OCI-LY7 (cell line): Measurements from ENCODE around the gene TTC28. TPM values are rescaled to one million over a fixed set of nuclear protein-coding genes. Genes with fewer than 3 reads are reported as not detected.

Source experiments
- BruUV-seq: library from RNA; stranded (reverse); fragments of 400-500 nt; replicated peaks from 2 replicates; lab custom pipeline; 2021; lab: Mats Ljungman, UMichigan
- CTCF ChIA-PET: fragments of 300-600 bp; sonication (Branson Sonifier 250); formaldehyde crosslinking; loops from one replicate; lab custom pipeline; 2022; ENCODE audit warnings: antibody characterized with exemption; ENCODE audit not compliant: unreplicated experiment; lab: Charles Lee
- POLR2A ChIA-PET: fragments of 300-600 bp; sonication (Branson Sonifier 250); formaldehyde crosslinking; loops from one replicate; lab custom pipeline; 2022; ENCODE audit warnings: antibody characterized with exemption; lab: Charles Lee
- DNase-seq: peaks from one replicate; pipeline ENCODE4 v3.0.0-alpha.2; 2015; ENCODE audit warnings: low spot score
- H2AFZ ChIP-seq: fragments of 200-600 bp; sonication (generic), shearing (Covaris generic); 2 replicates; pipeline ENCODE4 v1.6.1; 2014; ENCODE audit warnings: mild to moderate bottlenecking, antibody characterized with exemption, low read length, moderate library complexity
- H3K27ac ChIP-seq: fragments of 200-600 bp; sonication (generic); 2 replicates; pipeline ENCODE4 v1.5.1; 2014; ENCODE audit warnings: mixed run types, low read depth, mild to moderate bottlenecking, moderate library complexity, low read length, inconsistent platforms; ENCODE audit not compliant: poor library complexity, severe bottlenecking
- H3K36me3 ChIP-seq: fragments of 200-600 bp; sonication (generic); 2 replicates; pipeline ENCODE4 v1.6.1; 2014; ENCODE audit warnings: mild to moderate bottlenecking, antibody characterized with exemption, low read length, moderate library complexity, mixed read lengths; ENCODE audit not compliant: insufficient read depth
- H3K4me1 ChIP-seq: fragments of 200-600 bp; sonication (generic); 2 replicates; pipeline ENCODE4 v1.5.1; 2014; ENCODE audit warnings: mild to moderate bottlenecking, low read length; ENCODE audit not compliant: insufficient read depth, poor library complexity, severe bottlenecking
- H3K4me2 ChIP-seq: fragments of 200-600 bp; sonication (generic); 2 replicates; pipeline ENCODE4 v1.6.1; 2014; ENCODE audit warnings: mild to moderate bottlenecking, low read length
- H3K4me3 ChIP-seq: fragments of 200-600 bp; sonication (generic); 2 replicates; pipeline ENCODE4 v1.5.1; 2014; ENCODE audit warnings: mild to moderate bottlenecking, low read depth, low read length; ENCODE audit not compliant: poor library complexity, severe bottlenecking
- H3K79me2 ChIP-seq: fragments of 200-600 bp; sonication (generic); 2 replicates; pipeline ENCODE4 v1.6.1; 2016; ENCODE audit warnings: low read depth, mild to moderate bottlenecking, low read length, moderate library complexity, mixed read lengths; ENCODE audit not compliant: insufficient read depth
- H3K9me2 ChIP-seq: fragments of 200-600 bp; sonication (generic); 2 replicates; pipeline ENCODE4 v1.6.1; 2016; ENCODE audit warnings: mild to moderate bottlenecking, low read length, mixed read lengths; ENCODE audit not compliant: insufficient read depth
- H3K9me3 ChIP-seq: fragments of 200-600 bp; sonication (generic); 2 replicates; pipeline ENCODE4 v1.6.1; 2014; ENCODE audit warnings: mild to moderate bottlenecking, mixed run types, low read length, mixed read lengths
- H4K20me1 ChIP-seq: fragments of 200-600 bp; sonication (generic); 2 replicates; pipeline ENCODE4 v1.6.1; 2014; ENCODE audit warnings: mild to moderate bottlenecking, antibody characterized with exemption, low read length, moderate library complexity, mixed read lengths; ENCODE audit not compliant: insufficient read depth
- CTCF ChIP-seq: fragments of 200-600 bp; sonication (generic); conservative IDR thresholded peaks from 2 replicates; pipeline ENCODE4 v1.5.1; 2014; ENCODE audit warnings: mild to moderate bottlenecking, antibody characterized with exemption, low read length, moderate library complexity, mixed read lengths
- EZH2phosphoT487 ChIP-seq: fragments of 200-600 bp; sonication (generic); IDR thresholded peaks from 2 replicates; pipeline ENCODE4 v1.6.1; 2018; ENCODE audit warnings: low read depth, borderline replicate concordance, mild to moderate bottlenecking, mixed run types, antibody characterized with exemption, low read length, moderate library complexity, mixed read lengths
- intact Hi-C: fragments of 100-400 bp; cut with micrococcal nuclease; formaldehyde crosslinking; loops from one replicate; pipeline ENCODE4 v1.10.0; 2022; ENCODE audit not compliant: unreplicated experiment
- total RNA-seq, 2 experiments: library from RNA; depleted of rRNA in 1 of 2; stranded (reverse); fragments of >200 nt in 1 of 2; shearing (Covaris generic) in 1 of 2; gene quantifications; 2 replicates each; pipeline ENCODE4 v1.2.3, GENCODE V29; 2014 to 2022

Gene TTC28
- total RNA-seq, 2 experiments from 2014 or later, result under 0.01 to 0.55 TPM

GRCh38 chr22:28314959-28315358, 364.7 kb downstream of the TTC28 start:
- TF ChIP-seq CTCF (no peak), EZH2phosphoT487 (no peak)

GRCh38 chr22:28310299-28310698, 369.3 kb downstream of the TTC28 start:
- ChIA-PET POLR2A (no interaction called here), CTCF (no interaction called here)
- H2AFZ ChIP-seq, result no peak overlapping the region
- H3K9me2 ChIP-seq, result no peaks in the 10 kb centered on the region
- no peaks in the 10 kb centered on the region for H3K79me2 ChIP-seq
- intact Hi-C loops, result no loop called here
- H3K27ac ChIP-seq, result no peak overlapping the region
- no peak overlapping the region for H3K4me2 ChIP-seq
- no peak overlapping the region for H3K4me3 ChIP-seq
- H3K4me1 ChIP-seq, result no peaks in the 10 kb centered on the region
- BruUV-seq, result no TSS peak
- H4K20me1 ChIP-seq, result no peaks in the 10 kb centered on the region
- no peaks in the 10 kb centered on the region for H3K9me3 ChIP-seq
- TF ChIP-seq EZH2phosphoT487 (no peak), CTCF (no peak)
- DNase-seq, result no peak
- no peaks in the 10 kb centered on the region for H3K36me3 ChIP-seq

More at GRCh38 chr22:28314959-28315358, 364.7 kb downstream of the TTC28 start:
- H3K27ac ChIP-seq, result no peak overlapping the region
- no peak overlapping the region for H2AFZ ChIP-seq
- no peaks in the 10 kb centered on the region for H3K4me1 ChIP-seq
- POLR2A ChIA-PET, result no interaction called here
- no peak overlapping the region for H3K4me3 ChIP-seq
- no peaks in the 10 kb centered on the region for H3K36me3 ChIP-seq
- H4K20me1 ChIP-seq, result no peaks in the 10 kb centered on the region
- H3K4me2 ChIP-seq, result no peak overlapping the region
- intact Hi-C loops, result no loop called here
- H3K9me2 ChIP-seq, result no peaks in the 10 kb centered on the region
- H3K79me2 ChIP-seq, result no peaks in the 10 kb centered on the region
- DNase-seq, result no peak
- CTCF ChIA-PET, result no interaction called here
- H3K9me3 ChIP-seq, result no peaks in the 10 kb centered on the region
- no TSS peak for BruUV-seq

- no peak overlapping the region for H3K4me3 ChIP-seq
- no peaks in the 10 kb centered on the region for H3K9me2 ChIP-seq
- no peak for DNase-seq
- no peaks in the 10 kb centered on the region for H3K36me3 ChIP-seq
- H3K9me3 ChIP-seq, result no peaks in the 10 kb centered on the region
- intact Hi-C loops, result no loop called here
- CTCF ChIA-PET, result no interaction called here
- no peak overlapping the region for H3K4me2 ChIP-seq
- no peaks in the 10 kb centered on the region for H3K4me1 ChIP-seq
- TF ChIP-seq CTCF (no peak), EZH2phosphoT487 (no peak)
- H2AFZ ChIP-seq, result no peak overlapping the region
- no peaks in the 10 kb centered on the region for H3K79me2 ChIP-seq
- H4K20me1 ChIP-seq, result no peaks in the 10 kb centered on the region
- H3K27ac ChIP-seq, result no peak overlapping the region
- no TSS peak for BruUV-seq
- POLR2A ChIA-PET, result interaction anchor here (0.8 kb wide), 1 partner anchor 9 kb away, joined by 4 read pairs; no protein-coding TSS in a partner anchor
Measured at GRCh38 chr22:28299753-28300152, 379.9 kb downstream of the TTC28 start.
